ENCODE results near the gene ANKRD37. TPM values are rescaled to one million over a fixed set of nuclear protein-coding genes. Genes with fewer than 3 reads are reported as not detected.

The ANKRD37 gene
- total and polyA plus RNA-seq, 2 of the 8 experiments (the other 6 are each of a cell fraction or from before 2014, with no cell fraction given): 2.8 to 3.4 TPM

DNA sequence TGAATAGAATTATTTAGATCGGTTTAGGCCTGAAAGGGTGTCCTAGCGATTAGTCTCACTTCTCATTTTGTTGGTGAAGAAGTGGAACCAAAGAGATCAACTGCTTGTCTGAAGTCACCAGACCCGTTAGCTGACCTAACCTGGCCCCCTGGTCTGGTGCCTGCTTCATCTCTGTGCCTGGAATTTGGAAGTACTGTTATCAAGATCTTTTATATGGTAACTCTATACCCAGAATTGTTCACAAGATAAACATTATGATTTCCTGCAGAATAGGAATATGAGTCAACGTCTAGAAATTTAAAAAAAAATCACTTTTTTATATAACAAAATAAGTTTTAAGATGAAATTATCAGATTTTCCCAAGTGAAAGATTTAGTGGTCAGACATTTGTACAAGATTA lies 38.1 kb upstream of the ANKRD37 start:
- no peak overlapping the region for H2AK5ac ChIP-seq (ENCODE audit: low read depth, low read length)
- no peaks in the 10 kb centered on the region for H3K79me1 ChIP-seq (ENCODE audit: low read depth, low read length)
- 84% methylated on average over 4 of the region's 4 CpGs; no CpG with 5 or more reads in 1 of the 2 experiments for whole genome bisulfite sequencing, 2 experiments (ENCODE audit: extremely low coverage in 1 of 2, insufficient coverage in 1 of 2, insufficient read length in 1 of 2, insufficient replicate concordance in 2 of 2, low coverage in 1 of 2, low lambda C conversion rate in 2 of 2, missing lambda C conversion rate in 1 of 2)
- no peak overlapping the region for H2BK120ac ChIP-seq (replicated peaks; ENCODE audit: low read depth, low read length)
- H4K8ac ChIP-seq (ENCODE audit: extremely low read depth, insufficient read depth, low read length): no peak overlapping the region
- peaks cover 0 to 11% (median 3%) of the 10 kb centered on the region in 4 experiments; a peak in 4 of 8 replicates for H3K36me3 ChIP-seq (ENCODE audit: control insufficient read depth in 2 of 4, insufficient read depth in 4 of 4, low read length in 3 of 4)
- no peak overlapping the region for H2BK15ac ChIP-seq (ENCODE audit: low read length)
- no peak overlapping the region for H3K18ac ChIP-seq (ENCODE audit: extremely low read depth, low read length)
- no peak overlapping the region for H4K91ac ChIP-seq (replicated peaks; ENCODE audit: insufficient read length, low read length)
- no peak overlapping the region for H3K27ac ChIP-seq (ENCODE audit: low read depth, low read length)
- POLR2A ChIA-PET (ENCODE audit: partially characterized antibody): interaction anchor here (0.7 kb wide), 1 partner anchor 319 kb away, joined by 3 read pairs; no protein-coding TSS in a partner anchor
- CTCF ChIA-PET (ENCODE audit: partially characterized antibody): no interaction called here
- TF ChIP-seq CHD1 (IDR thresholded peaks at IDR 0.05; ENCODE audit: low read depth, low read length): no peak
- TF ChIP-seq KDM4A (IDR thresholded peaks at IDR 0.05; ENCODE audit: low read depth, low read length, severe bottlenecking): no peak
- TF ChIP-seq BCL11A (IDR thresholded peaks at IDR 0.05; ENCODE audit: low read depth in 2 of 2, low read length in 2 of 2): no peak
- TF ChIP-seq SAP30 (IDR thresholded peaks at IDR 0.05; ENCODE audit: insufficient read depth, insufficient replicate concordance, low read length): no peak
- no peak for TF ChIP-seq GTF2F1 (IDR thresholded peaks at IDR 0.05; ENCODE audit: borderline replicate concordance, low read depth, low read length)
- TF ChIP-seq ZNF274 (IDR thresholded peaks at IDR 0.05; ENCODE audit: borderline replicate concordance, extremely low read depth, low read length): no peak
- no peak for TF ChIP-seq GABPA (IDR thresholded peaks at IDR 0.05; ENCODE audit: borderline replicate concordance, insufficient read depth, low read length)
- TF ChIP-seq, protein P1, sequence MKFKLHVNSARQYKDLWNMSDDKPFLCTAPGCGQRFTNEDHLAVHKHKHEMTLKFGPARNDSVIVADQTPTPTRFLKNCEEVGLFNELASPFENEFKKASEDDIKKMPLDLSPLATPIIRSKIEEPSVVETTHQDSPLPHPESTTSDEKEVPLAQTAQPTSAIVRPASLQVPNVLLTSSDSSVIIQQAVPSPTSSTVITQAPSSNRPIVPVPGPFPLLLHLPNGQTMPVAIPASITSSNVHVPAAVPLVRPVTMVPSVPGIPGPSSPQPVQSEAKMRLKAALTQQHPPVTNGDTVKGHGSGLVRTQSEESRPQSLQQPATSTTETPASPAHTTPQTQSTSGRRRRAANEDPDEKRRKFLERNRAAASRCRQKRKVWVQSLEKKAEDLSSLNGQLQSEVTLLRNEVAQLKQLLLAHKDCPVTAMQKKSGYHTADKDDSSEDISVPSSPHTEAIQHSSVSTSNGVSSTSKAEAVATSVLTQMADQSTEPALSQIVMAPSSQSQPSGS (IDR thresholded peaks at IDR 0.05; ENCODE audit: low read length): no peak
- TF ChIP-seq, protein P2, sequence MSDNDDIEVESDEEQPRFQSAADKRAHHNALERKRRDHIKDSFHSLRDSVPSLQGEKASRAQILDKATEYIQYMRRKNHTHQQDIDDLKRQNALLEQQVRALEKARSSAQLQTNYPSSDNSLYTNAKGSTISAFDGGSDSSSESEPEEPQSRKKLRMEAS (IDR thresholded peaks at IDR 0.05): no peak
- TF ChIP-seq, protein P3, sequence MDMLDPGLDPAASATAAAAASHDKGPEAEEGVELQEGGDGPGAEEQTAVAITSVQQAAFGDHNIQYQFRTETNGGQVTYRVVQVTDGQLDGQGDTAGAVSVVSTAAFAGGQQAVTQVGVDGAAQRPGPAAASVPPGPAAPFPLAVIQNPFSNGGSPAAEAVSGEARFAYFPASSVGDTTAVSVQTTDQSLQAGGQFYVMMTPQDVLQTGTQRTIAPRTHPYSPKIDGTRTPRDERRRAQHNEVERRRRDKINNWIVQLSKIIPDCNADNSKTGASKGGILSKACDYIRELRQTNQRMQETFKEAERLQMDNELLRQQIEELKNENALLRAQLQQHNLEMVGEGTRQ (IDR thresholded peaks at IDR 0.05; ENCODE audit: low read length): no peak
- no peak for FAIRE-seq
- H3K79me2 ChIP-seq (ENCODE audit: control insufficient read depth in 1 of 2, insufficient read depth in 2 of 2, low read length in 2 of 2): no peaks in the 10 kb centered on the region
- H3K9ac ChIP-seq (replicated peaks in 1 of 4; ENCODE audit: extremely low read depth in 1 of 4, low read depth in 3 of 4, low read length in 3 of 4): no peak overlapping the region
- H3K4me1 ChIP-seq (replicated peaks in 1 of 4; ENCODE audit: control insufficient read depth in 3 of 4, insufficient read depth in 4 of 4, low read length in 3 of 4): peaks cover 0 to 3% (median 0%) of the 10 kb centered on the region in 4 experiments; a peak in 2 of 7 replicates
- H4K20me1 ChIP-seq (replicated peaks in 1 of 2; ENCODE audit: control insufficient read depth in 1 of 2, insufficient read depth in 2 of 2, low read length in 2 of 2): no peaks in the 10 kb centered on the region
- H2BK5ac ChIP-seq (ENCODE audit: low read depth, low read length): no peak overlapping the region
- H3K4ac ChIP-seq (replicated peaks; ENCODE audit: insufficient read length, low read depth, low read length): no peak overlapping the region
- no peaks in the 10 kb centered on the region for H3K27me3 ChIP-seq (replicated peaks in 1 of 4; ENCODE audit: control insufficient read depth in 3 of 4, extremely low read depth in 1 of 4, insufficient read depth in 3 of 4, low read length in 3 of 4)
- H3K4me3 ChIP-seq (ENCODE audit: extremely low read depth in 1 of 4, insufficient read depth in 2 of 4, low read depth in 3 of 4, low read length in 4 of 4): no peak overlapping the region
- no peaks in the 10 kb centered on the region for H3K9me3 ChIP-seq (ENCODE audit: insufficient read depth in 2 of 2, low read depth in 1 of 2, low read length in 1 of 2)
- H3K4me2 ChIP-seq (ENCODE audit: insufficient read depth in 1 of 2, low read depth in 2 of 2, low read length in 2 of 2): no peak overlapping the region
- no peak overlapping the region for H3K23ac ChIP-seq (ENCODE audit: insufficient read length)
- H3K14ac ChIP-seq (ENCODE audit: insufficient read length): no peak overlapping the region
- no peak overlapping the region for H3K56ac ChIP-seq (replicated peaks; ENCODE audit: insufficient read length, low read depth, low read length)
- H2BK20ac ChIP-seq (ENCODE audit: low read length): no peak overlapping the region
- H3K23me2 ChIP-seq (ENCODE audit: low read depth, low read length): no peaks in the 10 kb centered on the region
- no peak overlapping the region for H2AFZ ChIP-seq (ENCODE audit: low read length)
- no peak for DNase-seq (ENCODE audit: low read depth in 1 of 2, low spot score in 2 of 2)
- H4K5ac ChIP-seq (ENCODE audit: insufficient read length, low read depth, low read length): no peak overlapping the region
- H2BK12ac ChIP-seq (ENCODE audit: low read depth, low read length): no peak overlapping the region

All from H1 (cell line).